NCI-H1048 (cell line): ENCODE measurements around the gene EMC8.
"Not testable (repeated sequence)": the region's sequence is repeated elsewhere in the genome, so short reads cannot be mapped to it uniquely, and the experiment has no call there.

Source experiments
- DNase-seq: peaks from one replicate; lab custom pipeline; 2025; lab: John Stamatoyannopoulos, UW

Gene EMC8

DNA sequence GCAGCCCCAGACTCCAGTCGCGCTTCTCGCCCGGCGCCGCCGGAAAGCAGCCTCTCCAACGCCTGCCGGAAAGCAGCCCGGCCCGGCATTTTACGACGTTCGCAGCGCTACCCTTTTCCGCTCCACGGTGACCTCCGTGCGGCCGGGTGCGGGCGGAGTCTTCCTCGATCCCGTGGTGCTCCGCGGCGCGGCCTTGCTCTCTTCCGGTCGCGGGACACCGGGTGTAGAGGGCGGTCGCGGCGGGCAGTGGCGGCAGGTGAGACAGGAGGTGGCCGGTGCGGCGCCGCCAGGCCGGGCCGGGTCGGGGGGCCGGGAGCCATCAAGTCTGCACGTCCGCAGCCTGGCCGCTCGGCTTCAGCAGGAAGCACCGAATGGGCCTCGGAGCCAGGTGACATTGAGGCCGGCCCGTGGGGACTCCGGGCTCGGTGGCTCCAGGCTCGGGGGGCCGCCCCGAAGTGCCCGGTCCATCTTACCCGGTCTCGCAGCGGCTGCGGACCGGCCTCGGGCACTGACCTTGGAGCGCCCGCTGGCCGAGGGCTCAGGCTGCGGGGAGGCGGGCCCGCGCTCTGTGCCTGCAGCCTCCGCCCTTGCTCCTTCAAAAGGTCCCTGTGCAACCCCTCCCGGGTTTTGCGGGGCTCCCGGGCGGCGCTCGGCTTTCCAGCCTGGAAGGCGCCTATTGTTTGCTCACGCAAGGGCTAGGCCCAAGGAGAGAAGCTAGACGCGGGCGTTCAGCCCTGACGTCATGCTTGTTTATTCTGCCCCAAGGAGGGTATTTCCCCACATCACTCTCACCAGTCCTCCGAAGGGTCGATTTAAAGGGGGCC is at the start of gene EMC8, which contains the start of gene COX4I1:
TSS of gene EMC8 (minus strand) at position 48 of the 824 bp plus-strand sequence. CDS start 249 bp downstream, outside the sequence.
TSS of gene COX4I1 (plus strand) at position 199 of the 824 bp plus-strand sequence. CDS start 1,511 bp downstream, outside the sequence.
- DNase-seq = peak; percentile 43

- no peak for DNase-seq
Observed at GRCh38 chr16:85848986-85849385, 49.6 kb upstream of the EMC8 start.

DNA sequence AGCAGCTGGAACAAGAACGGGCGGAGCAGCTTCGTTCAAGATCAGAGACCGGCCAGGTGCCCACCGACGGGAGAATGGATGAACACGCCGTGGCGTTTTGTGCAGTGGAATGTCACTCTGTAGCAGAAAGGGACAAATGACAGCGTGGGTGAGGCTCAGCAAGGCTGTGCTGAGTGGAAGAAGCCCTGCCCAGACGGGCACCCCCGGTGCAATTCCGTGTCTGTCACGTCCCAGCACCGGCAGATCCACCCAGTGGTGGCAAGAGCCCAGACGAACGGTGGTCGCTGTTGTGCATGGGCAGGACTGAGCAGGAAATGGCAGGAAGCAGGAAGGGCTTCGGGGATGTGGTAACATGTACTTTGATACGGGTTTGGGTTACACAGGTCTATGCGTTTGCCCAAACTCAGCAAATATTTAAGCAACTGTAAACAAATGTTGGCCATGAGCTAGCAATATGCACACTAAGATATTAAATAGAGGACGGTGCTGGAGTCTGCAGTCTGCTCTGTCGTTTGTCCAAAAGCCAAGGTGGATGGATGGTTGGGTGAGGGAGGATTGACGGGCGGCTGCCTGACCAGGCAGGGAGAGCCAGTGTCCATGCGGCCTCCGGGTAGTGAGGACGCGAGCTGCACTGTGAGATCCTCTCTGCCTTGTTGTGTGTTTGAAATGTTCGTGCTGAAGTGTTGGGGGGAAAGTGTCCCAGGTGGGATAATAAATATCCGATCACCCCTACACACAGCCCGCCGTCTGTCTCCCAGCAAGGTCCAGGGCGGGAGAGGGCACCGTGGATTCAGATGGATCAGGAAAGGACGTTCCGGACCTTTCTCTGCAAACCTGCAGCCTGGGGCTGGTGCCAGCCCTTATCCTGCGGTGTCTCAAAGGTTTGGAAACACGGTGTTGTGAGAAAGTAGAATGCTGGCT is 48.6 kb upstream of the EMC8 start:
- DNase-seq = no peak

DNA sequence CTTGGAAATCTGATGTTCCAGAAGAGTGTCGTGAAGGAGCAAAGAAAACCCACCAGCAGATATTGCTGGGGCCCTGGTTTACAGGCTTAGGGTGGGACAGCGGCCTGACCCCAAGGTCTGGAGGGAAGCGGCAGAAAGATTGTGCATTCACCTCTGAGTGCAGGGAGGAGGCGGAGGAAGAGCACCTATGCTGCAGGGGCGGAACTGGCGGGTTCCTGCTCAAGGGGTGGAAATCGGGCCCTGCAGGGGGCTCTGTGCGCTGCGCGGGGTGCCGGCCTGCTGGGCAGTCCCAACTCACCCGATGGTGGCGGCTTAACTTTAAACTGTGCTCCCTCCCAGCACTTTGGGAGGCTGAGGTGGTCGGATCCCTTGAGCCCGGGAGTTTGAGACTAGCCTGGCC is 47.7 kb upstream of the EMC8 start:
- no peak for DNase-seq

DNA sequence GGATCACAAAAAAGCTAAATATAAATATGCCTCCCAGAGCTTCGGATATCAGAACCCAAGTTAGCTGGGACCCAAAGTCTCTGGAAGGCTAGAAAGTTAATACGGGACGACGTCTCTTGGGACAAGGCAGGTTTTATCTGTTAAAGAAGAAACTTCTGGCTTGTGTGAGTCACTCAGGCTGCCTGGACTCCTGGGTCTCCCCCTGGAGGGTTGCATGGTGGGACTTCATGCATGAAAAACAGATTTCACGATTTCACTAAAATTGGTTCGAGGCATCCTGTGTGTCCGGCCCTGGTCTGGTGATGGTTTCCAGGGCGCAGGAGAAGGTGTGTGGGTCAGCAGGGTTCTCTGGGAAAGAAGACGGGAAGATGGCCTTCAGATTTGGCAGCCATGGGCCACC is 47.1 kb upstream of the EMC8 start:
- DNase-seq = no peak

DNA sequence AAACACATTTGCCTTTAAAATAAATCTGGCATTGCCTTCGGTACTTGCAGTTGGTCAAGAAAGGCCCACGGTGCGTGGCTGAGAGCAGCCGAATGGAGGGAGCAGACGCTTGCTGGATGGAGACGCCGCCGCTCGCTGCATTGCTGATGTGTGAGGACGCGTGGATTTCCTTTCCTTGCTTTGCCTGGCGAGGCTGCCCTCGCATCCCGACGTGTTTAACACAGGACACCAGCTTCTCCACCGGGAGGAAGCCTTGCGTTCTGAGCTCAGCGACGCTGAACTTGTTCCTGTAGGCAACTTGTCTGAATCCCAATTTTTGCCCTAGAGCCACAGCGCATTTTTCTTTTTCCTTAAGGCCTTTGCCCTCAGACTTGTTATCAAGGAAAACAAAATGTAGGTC is 45.9 kb upstream of the EMC8 start:
- DNase-seq = no peak

- no peak for DNase-seq
Observed at GRCh38 chr16:85844786-85845185, 45.4 kb upstream of the EMC8 start.

GRCh38 chr16:85844169-85844481 is 44.8 kb upstream of the EMC8 start:
- no peak for DNase-seq

DNA sequence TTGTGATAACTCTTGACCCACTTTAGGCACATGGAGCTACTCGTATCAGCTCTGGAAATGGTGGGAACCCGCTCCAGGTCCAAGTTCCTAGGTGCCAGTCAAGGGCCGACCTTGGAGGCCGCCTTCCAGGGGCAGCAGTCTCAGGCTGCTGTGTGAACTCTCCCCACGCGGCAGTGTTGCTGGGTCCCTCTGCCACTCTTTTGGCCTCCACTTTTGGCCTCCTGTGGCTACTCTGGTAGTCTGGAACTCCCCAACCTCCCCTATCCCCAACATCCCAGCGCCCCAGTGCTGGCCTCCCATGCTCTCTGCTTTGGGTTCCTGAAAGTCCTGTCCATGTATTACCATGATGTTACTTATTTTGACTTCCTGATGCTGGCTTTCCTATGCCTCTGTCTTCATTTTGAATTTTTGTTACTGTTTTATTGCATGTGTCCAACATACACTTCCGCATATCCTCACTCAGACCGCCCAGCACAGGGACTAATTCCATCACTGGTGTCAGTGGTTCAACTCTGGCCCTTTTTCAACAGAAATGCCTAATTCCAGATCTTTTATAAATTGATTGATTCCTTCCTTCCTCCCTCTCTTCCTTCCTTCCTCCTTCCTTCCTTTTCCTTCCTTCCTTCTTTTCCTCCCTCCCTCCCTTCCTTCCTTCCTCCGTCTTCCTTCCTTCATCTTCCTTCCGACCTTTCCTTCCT is 44.3 kb upstream of the EMC8 start:
- no peak for DNase-seq

GRCh38 chr16:85842848-85843247 is 43.5 kb upstream of the EMC8 start:
- no peak for DNase-seq

- DNase-seq = no peak
Observed at GRCh38 chr16:85842435-85842834, 43.1 kb upstream of the EMC8 start.

GRCh38 chr16:85840801-85841200 is 41.5 kb upstream of the EMC8 start:
- DNase-seq = no peak

GRCh38 chr16:85840395-85840794 is 41.1 kb upstream of the EMC8 start:
- no peak for DNase-seq

GRCh38 chr16:85839681-85840240 is 40.4 kb upstream of the EMC8 start:
- no peak for DNase-seq

- DNase-seq = no peak
Observed at GRCh38 chr16:85838876-85839585, 39.7 kb upstream of the EMC8 start.

- no peak for DNase-seq
Observed at GRCh38 chr16:85838381-85838780, 39.0 kb upstream of the EMC8 start.

- DNase-seq = not testable (repeated sequence)
Observed at GRCh38 chr16:85837654-85838053, 38.3 kb upstream of the EMC8 start.

DNA sequence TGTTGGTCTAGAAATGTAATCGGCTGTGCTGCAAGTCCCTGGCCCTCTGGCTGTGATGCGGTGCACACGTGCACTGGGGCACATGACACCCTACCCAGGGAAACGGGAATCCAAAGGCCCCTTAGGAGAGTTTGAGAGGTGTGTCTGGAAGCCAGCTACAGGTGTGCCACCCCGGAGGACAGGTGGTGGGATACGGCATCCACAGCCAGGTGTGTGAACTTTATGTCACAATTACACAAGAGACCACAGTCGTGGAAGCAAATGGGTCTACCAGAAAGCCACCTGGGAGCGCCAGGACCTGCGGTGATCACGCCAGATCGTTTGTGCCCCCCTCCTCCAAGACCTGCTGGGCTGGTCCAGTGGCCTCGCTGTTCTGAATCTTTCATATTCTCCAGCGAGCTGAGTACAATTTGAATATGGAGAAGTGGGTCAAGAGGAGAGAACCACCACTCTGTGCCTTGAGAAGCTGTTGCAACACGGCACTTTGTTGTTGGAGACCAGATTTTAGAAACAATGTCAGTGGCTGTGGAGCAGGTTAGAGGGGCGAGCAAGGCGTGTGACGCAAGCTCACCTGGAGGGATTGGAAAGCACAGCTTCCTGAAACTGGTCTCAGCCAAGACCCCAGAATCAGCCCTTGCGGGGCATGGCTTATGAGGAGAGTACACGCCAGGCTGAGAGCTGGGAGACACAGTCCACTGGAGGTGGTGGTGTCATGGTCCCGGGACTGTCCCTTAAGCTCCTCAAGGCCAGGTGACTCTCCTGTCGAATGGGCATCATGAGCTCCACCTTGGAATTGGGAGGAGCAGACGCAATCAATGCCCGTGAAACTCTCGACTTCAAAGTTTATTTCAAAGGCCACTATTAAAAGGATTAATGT is 37.6 kb upstream of the EMC8 start:
- no peak for DNase-seq

GRCh38 chr16:85835956-85836705 is 36.8 kb upstream of the EMC8 start:
- no peak for DNase-seq
